NT2/D1 (cell line): ENCODE data around the gene TMCO4.

Experiments
- YY1 ChIP-seq: IDR thresholded peaks from 2 replicates; pipeline ENCODE4 v1.6.1; 2011; ENCODE audit not compliant: insufficient read length, insufficient read depth
- ZNF274 ChIP-seq: IDR thresholded peaks from 2 replicates; pipeline ENCODE4 v1.6.1; 2011; ENCODE audit warnings: mild to moderate bottlenecking, low read depth, low read length

- TF ChIP-seq YY1: no peak
- TF ChIP-seq ZNF274: no peak
Measured at GRCh38 chr1:19700079-19700777, 99.5 kb downstream of the TMCO4 start.
